Measurements from ENCODE around the gene FBXO3. TPM values are rescaled to one million over a fixed set of nuclear protein-coding genes. Genes with fewer than 3 reads are reported as not detected.

The FBXO3 gene
- total RNA-seq, 1 experiment from 2014 or later: 27.2 TPM

DNA sequence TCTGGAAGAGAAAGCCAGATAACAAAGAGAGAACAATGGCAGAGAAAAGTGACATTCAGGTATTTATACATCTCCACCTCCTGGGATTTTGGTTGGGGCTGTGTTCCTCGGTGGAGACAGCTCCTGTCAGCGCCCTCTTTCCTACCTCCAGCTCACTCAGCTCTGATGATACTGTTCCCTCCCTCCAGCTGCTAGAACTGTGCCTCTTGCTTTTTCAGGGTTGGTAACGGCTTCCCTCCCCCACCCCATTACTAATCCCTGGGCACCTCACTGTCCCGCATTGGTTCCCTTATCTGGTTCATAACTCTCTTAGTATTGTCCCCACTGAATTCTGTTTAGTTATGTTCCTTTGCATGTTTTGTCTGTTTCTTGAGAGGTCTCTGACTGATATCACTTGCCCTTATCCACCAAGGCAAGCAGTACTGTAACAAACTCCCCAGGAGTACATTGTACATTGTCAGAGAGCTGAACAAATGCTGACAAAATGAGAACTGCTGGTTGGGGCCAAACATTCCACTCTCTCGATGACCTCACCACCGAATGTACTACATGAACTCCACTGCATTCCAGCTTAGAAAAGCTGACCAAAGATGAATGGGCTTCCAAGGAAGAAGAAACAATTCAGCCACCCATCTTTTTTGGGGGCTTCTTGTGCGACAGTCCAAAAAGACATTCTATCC lies 5.7 kb upstream of the FBXO3 start:
- no peaks in the 10 kb centered on the region for H3K9me3 ChIP-seq (ENCODE audit: control insufficient read depth in 1 of 2, insufficient read depth in 1 of 2, low read depth in 1 of 2, low read length in 2 of 2)
- no peak overlapping the region for H2AFZ ChIP-seq (ENCODE audit: low read depth, low read length, poor library complexity, severe bottlenecking)
- CTCF ChIA-PET: no interaction called here
- no peaks in the 10 kb centered on the region; the same call in 1 of the 2 replicates for H3K9me2 ChIP-seq (ENCODE audit: insufficient read depth)
- RAD21 ChIA-PET (ENCODE audit: low non-redundant PET in 1 of 2, low total read pairs in 2 of 2, uncharacterized antibody in 2 of 2, unreplicated experiment in 2 of 2): no interaction called here
- ATAC-seq (no peak), DNase-seq (ENCODE audit: low read depth, low spot score) (no peak)
- H3K27ac ChIP-seq (ENCODE audit: low read depth, low read length): no peak overlapping the region
- H3K36me3 ChIP-seq (ENCODE audit: control insufficient read depth in 1 of 2, insufficient read depth in 2 of 2, low read length in 2 of 2): no peaks in the 10 kb centered on the region
- no peaks in the 10 kb centered on the region for H3K79me2 ChIP-seq (ENCODE audit: insufficient read depth, low read length)
- no peak overlapping the region for H3K9ac ChIP-seq (ENCODE audit: low read length)
- H4K20me1 ChIP-seq (ENCODE audit: insufficient read depth): no peaks in the 10 kb centered on the region
- POLR2A ChIA-PET: no interaction called here
- no peak overlapping the region for H3K4me3 ChIP-seq (replicated peaks in 1 of 2; ENCODE audit: low read depth in 1 of 2, low read length in 2 of 2)
- intact Hi-C loops (cut with micrococcal nuclease): no loop called here
- no peak overlapping the region for H3K4me2 ChIP-seq (ENCODE audit: low read length)
- H3K27me3 ChIP-seq (ENCODE audit: insufficient read depth, low read length): no peaks in the 10 kb centered on the region
- peaks cover 2% of the 10 kb centered on the region in 2 experiments; a peak in 3 of 4 replicates for H3K4me1 ChIP-seq (ENCODE audit: control insufficient read depth in 1 of 2, insufficient read depth in 2 of 2, low read length in 2 of 2)
- no peak for TF ChIP-seq POLR2A (IDR thresholded peaks at IDR 0.05; ENCODE audit: borderline replicate concordance, extremely low read depth, insufficient read depth, insufficient read length)
- no peak for TF ChIP-seq EGR1 (IDR thresholded peaks at IDR 0.05; ENCODE audit: low read depth)
- no peak for TF ChIP-seq RAD21 (IDR thresholded peaks at IDR 0.05; ENCODE audit: low read depth)
- TF ChIP-seq, protein P1, sequence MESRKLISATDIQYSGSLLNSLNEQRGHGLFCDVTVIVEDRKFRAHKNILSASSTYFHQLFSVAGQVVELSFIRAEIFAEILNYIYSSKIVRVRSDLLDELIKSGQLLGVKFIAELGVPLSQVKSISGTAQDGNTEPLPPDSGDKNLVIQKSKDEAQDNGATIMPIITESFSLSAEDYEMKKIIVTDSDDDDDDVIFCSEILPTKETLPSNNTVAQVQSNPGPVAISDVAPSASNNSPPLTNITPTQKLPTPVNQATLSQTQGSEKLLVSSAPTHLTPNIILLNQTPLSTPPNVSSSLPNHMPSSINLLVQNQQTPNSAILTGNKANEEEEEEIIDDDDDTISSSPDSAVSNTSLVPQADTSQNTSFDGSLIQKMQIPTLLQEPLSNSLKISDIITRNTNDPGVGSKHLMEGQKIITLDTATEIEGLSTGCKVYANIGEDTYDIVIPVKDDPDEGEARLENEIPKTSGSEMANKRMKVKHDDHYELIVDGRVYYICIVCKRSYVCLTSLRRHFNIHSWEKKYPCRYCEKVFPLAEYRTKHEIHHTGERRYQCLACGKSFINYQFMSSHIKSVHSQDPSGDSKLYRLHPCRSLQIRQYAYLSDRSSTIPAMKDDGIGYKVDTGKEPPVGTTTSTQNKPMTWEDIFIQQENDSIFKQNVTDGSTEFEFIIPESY (IDR thresholded peaks at IDR 0.05; ENCODE audit: extremely low read depth, insufficient replicate concordance, low read length): no peak
- no peak for TF ChIP-seq CBX3 (IDR thresholded peaks at IDR 0.05; ENCODE audit: low read depth)
- no peak for TF ChIP-seq JUND (IDR thresholded peaks at IDR 0.05)
- BruUV-seq (replicated peaks): no TSS peak

DNA sequence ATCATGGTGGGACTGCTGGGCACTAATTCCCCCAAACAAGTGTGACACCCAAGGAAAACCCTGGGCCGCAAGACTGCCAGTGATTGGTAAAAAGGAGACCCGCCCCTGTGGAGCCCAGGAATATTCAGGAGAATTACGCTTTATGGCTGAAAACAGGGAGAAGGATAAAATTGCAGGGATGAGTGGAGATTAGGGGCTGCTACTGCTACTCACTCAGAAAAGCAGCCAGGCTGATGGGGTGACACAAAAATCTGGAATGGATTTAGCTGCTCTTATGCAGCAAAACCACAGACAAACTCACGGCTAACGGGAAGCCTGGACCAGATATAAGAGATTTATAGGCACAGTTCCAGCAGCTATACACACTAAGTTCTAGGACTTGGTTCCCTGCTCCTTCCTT lies 4.4 kb upstream of the FBXO3 start:
- BruUV-seq (replicated peaks): no TSS peak
- Histone ChIP-seq H3K4me1 (ENCODE audit: control insufficient read depth in 1 of 2, insufficient read depth in 2 of 2, low read length in 2 of 2) (peaks cover 5 to 8% of the 10 kb centered on the region in 2 experiments; a peak in 3 of 4 replicates), H3K79me2 (ENCODE audit: insufficient read depth, low read length) (no peaks in the 10 kb centered on the region), H4K20me1 (ENCODE audit: insufficient read depth) (no peaks in the 10 kb centered on the region), H3K4me2 (ENCODE audit: low read length) (no peak overlapping the region), H3K9me2 (ENCODE audit: insufficient read depth) (no peaks in the 10 kb centered on the region; the same call in 1 of the 2 replicates), H3K27ac (ENCODE audit: low read depth, low read length) (no peak overlapping the region), H3K9me3 (ENCODE audit: control insufficient read depth in 1 of 2, insufficient read depth in 1 of 2, low read depth in 1 of 2, low read length in 2 of 2) (no peaks in the 10 kb centered on the region), H2AFZ (ENCODE audit: low read depth, low read length, poor library complexity, severe bottlenecking) (no peak overlapping the region), H3K36me3 (ENCODE audit: control insufficient read depth in 1 of 2, insufficient read depth in 2 of 2, low read length in 2 of 2) (no peaks in the 10 kb centered on the region), H3K27me3 (ENCODE audit: insufficient read depth, low read length) (no peaks in the 10 kb centered on the region), H3K4me3 (replicated peaks in 1 of 2; ENCODE audit: low read depth in 1 of 2, low read length in 2 of 2) (no peak overlapping the region), H3K9ac (ENCODE audit: low read length) (no peak overlapping the region)
- DNase-seq (ENCODE audit: low read depth, low spot score): no peak
- no peak for ATAC-seq
- ChIA-PET RAD21 (ENCODE audit: low non-redundant PET in 1 of 2, low total read pairs in 2 of 2, uncharacterized antibody in 2 of 2, unreplicated experiment in 2 of 2) (no interaction called here), CTCF (no interaction called here), POLR2A (no interaction called here)
- intact Hi-C loops (cut with micrococcal nuclease): no loop called here
- TF ChIP-seq CBX3 (IDR thresholded peaks at IDR 0.05; ENCODE audit: low read depth): no peak
- TF ChIP-seq FOSL1 (IDR thresholded peaks at IDR 0.05; ENCODE audit: low read depth): no peak
- no peak for TF ChIP-seq ZFX (IDR thresholded peaks at IDR 0.05)
- no peak for TF ChIP-seq EZH2 (IDR thresholded peaks at IDR 0.05)
- TF ChIP-seq JUND (IDR thresholded peaks at IDR 0.05): no peak
- no peak for TF ChIP-seq RAD21 (IDR thresholded peaks at IDR 0.05; ENCODE audit: low read depth)
- no peak for TF ChIP-seq EGR1 (IDR thresholded peaks at IDR 0.05; ENCODE audit: low read depth)
- TF ChIP-seq, protein P1 (IDR thresholded peaks at IDR 0.05; ENCODE audit: extremely low read depth, insufficient replicate concordance, low read length): no peak
- TF ChIP-seq POLR2AphosphoS5 (IDR thresholded peaks at IDR 0.05; ENCODE audit: low read depth, low read length): no peak
- no peak for TF ChIP-seq TCF7L2 (IDR thresholded peaks at IDR 0.05; ENCODE audit: borderline replicate concordance, extremely low read depth, insufficient read depth, insufficient read length)
- TF ChIP-seq, protein P2, sequence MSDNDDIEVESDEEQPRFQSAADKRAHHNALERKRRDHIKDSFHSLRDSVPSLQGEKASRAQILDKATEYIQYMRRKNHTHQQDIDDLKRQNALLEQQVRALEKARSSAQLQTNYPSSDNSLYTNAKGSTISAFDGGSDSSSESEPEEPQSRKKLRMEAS (IDR thresholded peaks at IDR 0.05): no peak
- TF ChIP-seq SIN3A (IDR thresholded peaks at IDR 0.05; ENCODE audit: low read depth): no peak
